ENCODE results near the gene ICA1. TPM values are rescaled to one million over a fixed set of nuclear protein-coding genes. Genes with fewer than 3 reads are reported as not detected.
A peak's percentile ranks its signal among the peaks of the same experiment; 100 is the strongest.

The ICA1 gene
- total RNA-seq, 1 donor: 4.3 TPM

DNA sequence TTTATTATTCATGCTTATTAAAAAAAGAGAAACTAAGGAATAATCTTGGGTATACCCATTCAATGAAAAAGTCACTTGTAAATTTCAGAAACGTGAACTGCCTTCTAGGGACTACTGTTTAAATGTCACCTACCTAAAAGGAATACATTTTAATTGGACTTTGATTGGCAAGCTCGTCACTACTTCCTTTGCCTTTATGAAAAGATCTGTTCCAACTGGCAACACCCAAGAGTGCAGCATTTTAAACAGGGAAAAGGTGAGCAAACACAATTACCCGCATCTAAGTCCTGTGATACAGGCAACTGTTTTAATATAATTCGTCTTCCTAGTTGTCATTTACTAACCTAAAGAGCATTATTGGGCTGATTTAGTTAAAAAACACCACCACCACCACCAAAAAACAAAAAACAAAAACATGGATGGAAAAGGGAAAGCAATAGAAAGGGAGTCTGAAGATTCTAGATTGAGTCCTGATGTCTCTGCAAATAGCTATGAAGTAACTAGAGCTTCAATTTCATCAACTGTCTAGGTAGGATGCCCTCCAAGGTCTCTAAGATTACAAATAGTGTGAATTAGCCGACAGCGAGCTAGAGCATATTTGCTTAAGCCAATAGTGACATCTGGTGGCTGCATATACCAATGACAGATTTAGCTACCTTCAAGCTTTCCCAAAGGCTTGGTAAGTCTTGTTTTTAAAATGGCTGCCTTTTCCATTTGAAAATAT is 33.8 kb upstream of the ICA1 start:
- H3K4me3 ChIP-seq (ENCODE audit: low read depth, low read length): no peak overlapping the region
- peak; percentile 81 for DNase-seq (ENCODE audit: low read depth)
- TF ChIP-seq, protein P1, sequence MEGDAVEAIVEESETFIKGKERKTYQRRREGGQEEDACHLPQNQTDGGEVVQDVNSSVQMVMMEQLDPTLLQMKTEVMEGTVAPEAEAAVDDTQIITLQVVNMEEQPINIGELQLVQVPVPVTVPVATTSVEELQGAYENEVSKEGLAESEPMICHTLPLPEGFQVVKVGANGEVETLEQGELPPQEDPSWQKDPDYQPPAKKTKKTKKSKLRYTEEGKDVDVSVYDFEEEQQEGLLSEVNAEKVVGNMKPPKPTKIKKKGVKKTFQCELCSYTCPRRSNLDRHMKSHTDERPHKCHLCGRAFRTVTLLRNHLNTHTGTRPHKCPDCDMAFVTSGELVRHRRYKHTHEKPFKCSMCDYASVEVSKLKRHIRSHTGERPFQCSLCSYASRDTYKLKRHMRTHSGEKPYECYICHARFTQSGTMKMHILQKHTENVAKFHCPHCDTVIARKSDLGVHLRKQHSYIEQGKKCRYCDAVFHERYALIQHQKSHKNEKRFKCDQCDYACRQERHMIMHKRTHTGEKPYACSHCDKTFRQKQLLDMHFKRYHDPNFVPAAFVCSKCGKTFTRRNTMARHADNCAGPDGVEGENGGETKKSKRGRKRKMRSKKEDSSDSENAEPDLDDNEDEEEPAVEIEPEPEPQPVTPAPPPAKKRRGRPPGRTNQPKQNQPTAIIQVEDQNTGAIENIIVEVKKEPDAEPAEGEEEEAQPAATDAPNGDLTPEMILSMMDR (IDR thresholded peaks at IDR 0.05; ENCODE audit: insufficient read depth, low read depth, low read length): peak; percentile 64

DNA sequence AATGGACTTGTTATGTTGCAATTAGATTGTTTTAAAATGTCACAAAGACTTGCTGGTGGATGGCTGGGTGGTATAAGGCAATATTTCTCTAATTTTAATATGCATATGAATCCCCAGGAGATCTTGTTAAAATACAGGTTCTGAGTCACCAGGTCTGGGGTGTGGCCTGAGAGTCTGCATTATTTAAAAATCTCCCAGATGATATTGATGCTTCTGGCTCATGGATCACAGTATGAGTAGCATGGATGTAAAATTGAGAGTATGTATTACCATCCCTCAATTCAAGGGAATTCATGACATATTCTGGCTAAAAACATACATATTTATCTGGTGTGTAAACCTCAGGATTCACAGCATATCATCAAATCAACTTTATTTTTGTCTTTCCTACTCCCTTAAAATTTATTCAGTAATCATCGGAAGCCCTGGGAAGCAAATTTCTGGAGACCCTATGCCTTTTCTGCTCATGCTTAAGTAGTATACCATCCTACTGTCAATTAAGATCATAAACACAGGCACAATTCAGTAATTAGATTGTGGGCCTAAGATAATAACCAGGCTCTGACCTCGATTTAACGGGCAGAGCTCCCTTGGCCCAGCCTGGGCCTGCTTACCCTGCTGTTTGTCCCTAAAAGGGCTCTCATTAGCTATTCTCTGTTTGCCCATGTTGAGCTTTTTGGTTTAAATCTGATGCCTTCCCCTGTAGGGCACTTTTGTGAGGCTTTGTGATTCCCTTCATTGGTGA is 29.6 kb upstream of the ICA1 start:
- TF ChIP-seq, protein P1 (IDR thresholded peaks at IDR 0.05; ENCODE audit: insufficient read depth, low read depth, low read length): no peak
- no peak overlapping the region for H3K4me3 ChIP-seq (ENCODE audit: low read depth, low read length)
- no peak for DNase-seq (ENCODE audit: low read depth)

DNA sequence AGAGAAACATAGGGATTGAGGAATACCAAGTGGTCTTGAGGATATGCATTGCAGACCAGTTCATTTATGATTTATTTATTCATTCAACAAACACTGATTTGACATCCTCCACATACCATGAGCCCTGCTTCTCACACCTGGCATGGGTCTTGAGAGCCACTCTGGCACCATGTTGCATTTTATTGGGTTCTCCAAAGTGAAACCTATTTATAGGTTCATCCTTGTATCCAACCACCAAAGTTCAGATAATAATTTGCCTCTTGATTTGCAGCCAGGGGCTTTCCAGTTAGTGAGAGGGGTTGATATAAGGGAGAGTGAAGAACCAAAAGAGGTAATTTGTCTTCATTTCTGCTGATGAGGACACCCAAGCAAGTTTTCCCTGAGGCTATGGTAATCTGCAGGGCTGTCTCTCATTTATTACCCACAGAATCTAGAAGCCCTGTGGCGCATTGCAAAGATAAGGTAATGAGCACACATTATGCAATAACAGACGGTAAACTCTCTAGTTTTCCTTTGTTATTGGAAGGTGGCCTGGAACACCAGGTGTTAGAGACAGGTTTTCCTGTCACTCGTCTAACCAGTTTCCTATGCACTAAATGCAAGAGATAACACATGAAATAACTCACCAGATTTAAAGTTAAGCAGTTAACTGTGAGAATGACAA is 28.8 kb upstream of the ICA1 start:
- TF ChIP-seq, protein P1 (IDR thresholded peaks at IDR 0.05; ENCODE audit: insufficient read depth, low read depth, low read length): no peak
- no peak for DNase-seq (ENCODE audit: low read depth)
- no peak overlapping the region for H3K4me3 ChIP-seq (ENCODE audit: low read depth, low read length)

DNA sequence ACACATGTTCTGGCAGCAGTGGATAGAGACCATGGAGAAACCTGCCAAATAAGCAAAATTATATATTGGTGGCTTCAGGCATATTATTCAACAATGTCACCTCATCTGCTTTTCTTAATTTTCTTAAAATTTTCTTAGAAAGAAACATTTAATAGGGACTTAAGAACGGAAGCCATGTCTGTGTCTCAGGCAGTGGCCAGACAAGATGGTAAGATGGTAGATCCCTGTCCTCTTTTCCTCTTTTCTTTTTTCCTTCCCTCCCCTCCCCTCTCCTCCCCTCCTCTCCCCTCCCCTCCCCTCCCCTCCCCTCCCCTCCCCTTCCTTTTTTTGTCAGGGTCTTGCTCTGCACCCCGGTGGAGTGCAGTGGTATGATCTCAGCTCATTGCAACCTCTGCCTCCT is 24.2 kb upstream of the ICA1 start:
- no peak overlapping the region for H3K4me3 ChIP-seq (ENCODE audit: low read depth, low read length)
- no peak for DNase-seq (ENCODE audit: low read depth)
- TF ChIP-seq, protein P1 (IDR thresholded peaks at IDR 0.05; ENCODE audit: insufficient read depth, low read depth, low read length): no peak

DNA sequence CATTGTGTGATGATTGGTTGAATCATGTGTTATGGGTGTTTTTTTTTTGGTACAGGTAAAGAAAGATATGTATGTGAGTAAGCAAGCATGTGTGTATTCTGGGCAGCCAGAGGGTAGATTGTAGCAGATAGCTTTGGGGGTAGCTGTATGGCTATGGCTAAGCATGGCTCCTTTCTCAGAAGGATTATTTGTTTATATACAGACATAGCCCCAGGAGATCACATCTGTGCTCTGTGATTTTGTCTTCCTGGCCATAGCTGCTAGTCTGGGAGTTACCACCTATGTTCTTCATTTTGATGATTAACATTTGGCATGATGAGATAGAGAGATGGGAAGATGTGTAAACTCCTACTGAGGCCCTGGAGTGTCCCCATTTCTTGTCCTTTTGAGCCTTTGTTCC is 23.2 kb upstream of the ICA1 start:
- H3K4me3 ChIP-seq (ENCODE audit: low read depth, low read length): no peak overlapping the region
- TF ChIP-seq, protein P1 (IDR thresholded peaks at IDR 0.05; ENCODE audit: insufficient read depth, low read depth, low read length): no peak
- no peak for DNase-seq (ENCODE audit: low read depth)

DNA sequence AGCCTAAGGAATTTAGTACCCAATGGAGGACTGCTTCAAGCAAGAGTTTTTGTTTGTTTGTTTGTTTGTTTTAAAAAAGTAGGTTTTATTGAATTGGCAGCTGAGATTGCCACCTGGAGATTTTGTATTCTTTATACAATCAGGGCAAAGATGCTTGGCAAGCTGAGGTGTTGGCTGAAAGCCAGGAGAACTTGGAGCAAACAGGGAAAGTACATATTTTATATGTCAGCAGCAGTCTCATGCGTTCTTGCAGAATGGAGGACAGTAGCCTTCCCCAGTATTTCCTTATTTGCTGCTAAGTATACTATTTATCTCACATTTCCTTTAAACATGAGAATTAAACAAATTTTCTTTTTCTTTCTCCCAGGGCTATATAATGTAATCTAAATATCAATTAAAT is 22.6 kb upstream of the ICA1 start:
- no peak for DNase-seq (ENCODE audit: low read depth)
- TF ChIP-seq, protein P1 (IDR thresholded peaks at IDR 0.05; ENCODE audit: insufficient read depth, low read depth, low read length): no peak
- H3K4me3 ChIP-seq (ENCODE audit: low read depth, low read length): no peak overlapping the region
